Activated T-cell treated with anti-CD3 and anti-CD28 coated beads, Interleukin-2, amount 50 U/mL, for 4 hours (primary cell): ENCODE results near the gene HOXA11. TPM values are rescaled to one million over a fixed set of nuclear protein-coding genes. Genes with fewer than 3 reads are reported as not detected.

Source experiments
- ATAC-seq, 2 donors: fragments of 200-7000 bp; cut with Tn5 transposase; one replicate each; pipeline ENCODE4 v1.10.0; 2021
- DNase-seq: peaks from one replicate; pipeline ENCODE4 v3.0.0-alpha.2; 2020
- H3K27me3 Mint-ChIP-seq: one replicate; pipeline ENCODE4 v1.8.0; 2021; ENCODE audit warnings: low read depth, mixed read lengths
- H3K36me3 Mint-ChIP-seq: one replicate; pipeline ENCODE4 v1.8.0; 2022; ENCODE audit warnings: mixed read lengths; ENCODE audit not compliant: insufficient read depth
- H3K4me1 Mint-ChIP-seq: one replicate; pipeline ENCODE4 v1.8.0; 2021; ENCODE audit warnings: low read depth, mixed read lengths
- H3K4me3 Mint-ChIP-seq: one replicate; pipeline ENCODE4 v1.8.0; 2021; ENCODE audit warnings: mild to moderate bottlenecking, moderate library complexity, mixed read lengths
- H3K9me3 Mint-ChIP-seq: one replicate; pipeline ENCODE4 v1.8.0; 2021; ENCODE audit warnings: mixed read lengths
- total RNA-seq, 3 donors: library from RNA; stranded (reverse); gene quantifications; one replicate each; pipeline ENCODE4 v1.2.1, GENCODE V29; 2021

The HOXA11 gene
- total RNA-seq, 3 donors from 2014 or later: not detected

DNA sequence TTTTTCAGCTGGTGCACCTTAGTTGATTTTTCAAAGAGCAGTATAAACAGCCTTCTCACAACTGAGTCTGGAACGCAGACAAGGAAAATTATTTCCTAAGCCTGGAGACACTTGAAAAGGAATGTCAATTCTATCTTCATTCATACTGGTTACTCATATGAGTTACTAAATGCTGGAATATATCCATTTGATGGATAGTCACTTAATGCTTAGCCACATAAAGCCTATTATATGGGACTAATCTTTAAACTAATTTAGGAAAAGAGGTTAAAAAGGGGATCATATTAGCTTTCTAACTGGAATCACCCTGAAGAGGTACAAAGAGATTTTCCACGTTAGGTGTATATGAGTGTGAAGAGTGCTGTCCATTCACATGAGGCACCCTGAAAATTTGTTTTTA lies 52.8 kb downstream of the HOXA11 start:
- Mint-ChIP-seq H3K4me3 (no peak overlapping the region), H3K9me3 (no peaks in the 10 kb centered on the region), H3K4me1 (peaks cover 13% of the 10 kb centered on the region), H3K36me3 (no peaks in the 10 kb centered on the region), H3K27me3 (peaks cover 59% of the 10 kb centered on the region)
- ATAC-seq: no peak
- no peak for DNase-seq

DNA sequence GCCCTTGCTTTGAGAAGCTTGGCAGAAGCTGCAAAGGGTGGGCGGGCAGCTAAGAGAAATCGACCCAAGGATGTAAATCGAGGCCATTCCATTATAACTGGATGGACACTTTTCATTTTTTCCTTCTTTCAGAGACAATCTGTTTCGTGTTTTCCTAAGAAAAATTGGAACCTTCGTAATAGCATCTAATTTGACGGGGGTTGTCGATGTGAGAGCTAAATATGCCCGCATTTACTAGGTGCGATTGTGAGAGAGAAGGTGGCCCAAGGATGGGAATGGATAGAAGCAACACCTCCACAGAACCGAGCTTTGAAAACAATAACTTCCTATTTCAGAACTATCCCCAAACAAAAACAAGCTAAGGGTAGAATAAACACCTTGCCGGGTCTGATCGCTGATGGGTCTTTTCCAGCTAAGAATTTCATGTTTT lies 53.6 kb downstream of the HOXA11 start:
- no peak for ATAC-seq
- peaks cover 60% of the 10 kb centered on the region for H3K27me3 Mint-ChIP-seq

More for the DNA sequence above, 53.6 kb downstream of the HOXA11 start:
- Mint-ChIP-seq H3K4me1 (peaks cover 13% of the 10 kb centered on the region), H3K4me3 (peak overlapping the region; percentile 68), H3K9me3 (no peaks in the 10 kb centered on the region), H3K36me3 (no peaks in the 10 kb centered on the region)
- DNase-seq: no peak

Other genes with a start within 250 kb of the HOXA11 start
- gene HOXA1, start 89.2 kb downstream of the HOXA11 start, total RNA-seq: under 1 TPM; 0.11 to 0.33 (median 0.28) TPM
- gene HOXA2, start 82.5 kb downstream of the HOXA11 start, total RNA-seq: not detected
- gene HOXA4, start 54.5 kb downstream of the HOXA11 start, total RNA-seq: under 1 TPM in 1 of 3 donors, not detected in 2; 0.14 TPM
- not detected for gene HOXA5, start 41.6 kb downstream of the HOXA11 start, total RNA-seq
- gene HOXA6, start 37.5 kb downstream of the HOXA11 start, total RNA-seq: not detected
- not detected for gene HOXA3, start 32.6 kb downstream of the HOXA11 start, total RNA-seq
- not detected for gene HOXA7, start 28.6 kb downstream of the HOXA11 start, total RNA-seq
- gene HOXA9, start 19.7 kb downstream of the HOXA11 start, total RNA-seq: under 1 TPM in 2 of 3 donors, not detected in 1; 0.28 to 0.76 TPM
- gene HOXA10, start 10.9 kb downstream of the HOXA11 start, total RNA-seq: under 1 TPM; 0.08 to 0.14 (median 0.10) TPM
- gene HOXA13, start 14.9 kb upstream of the HOXA11 start, total RNA-seq: not detected
- not detected for gene EVX1, start 57.6 kb upstream of the HOXA11 start, total RNA-seq